Fibroblast of peridontal ligament (primary cell): ENCODE results near the gene RDH16.
"Not testable (repeated sequence)": the region's sequence is repeated elsewhere in the genome, so short reads cannot be mapped to it uniquely, and the experiment has no call there.

ENCODE experiments used
- DNase-seq: peaks from one replicate; pipeline ENCODE4 v3.0.0-alpha.2; 2010; ENCODE audit errors: extremely low read depth

The RDH16 gene

DNA sequence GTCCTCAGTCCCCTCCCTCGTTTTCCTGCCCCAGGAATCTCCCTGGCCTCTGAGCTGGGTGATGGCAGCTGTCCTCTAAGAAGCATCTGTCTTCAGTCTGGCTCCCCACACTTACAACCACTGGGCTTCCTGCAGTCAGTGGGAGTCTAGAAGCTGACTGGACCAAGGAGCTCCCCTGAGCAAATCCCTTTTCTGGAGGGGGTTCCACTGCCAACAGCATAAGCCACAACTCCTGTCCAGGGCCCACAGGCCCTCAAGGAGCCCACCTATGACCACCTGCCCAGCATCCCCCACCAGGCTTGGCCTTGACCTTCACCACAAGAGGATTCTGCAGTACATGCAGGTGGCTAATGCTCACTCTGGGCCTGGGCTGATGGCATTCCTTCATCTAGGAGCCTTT is 4.1 kb downstream of the RDH16 start:
- no peak for DNase-seq

DNA sequence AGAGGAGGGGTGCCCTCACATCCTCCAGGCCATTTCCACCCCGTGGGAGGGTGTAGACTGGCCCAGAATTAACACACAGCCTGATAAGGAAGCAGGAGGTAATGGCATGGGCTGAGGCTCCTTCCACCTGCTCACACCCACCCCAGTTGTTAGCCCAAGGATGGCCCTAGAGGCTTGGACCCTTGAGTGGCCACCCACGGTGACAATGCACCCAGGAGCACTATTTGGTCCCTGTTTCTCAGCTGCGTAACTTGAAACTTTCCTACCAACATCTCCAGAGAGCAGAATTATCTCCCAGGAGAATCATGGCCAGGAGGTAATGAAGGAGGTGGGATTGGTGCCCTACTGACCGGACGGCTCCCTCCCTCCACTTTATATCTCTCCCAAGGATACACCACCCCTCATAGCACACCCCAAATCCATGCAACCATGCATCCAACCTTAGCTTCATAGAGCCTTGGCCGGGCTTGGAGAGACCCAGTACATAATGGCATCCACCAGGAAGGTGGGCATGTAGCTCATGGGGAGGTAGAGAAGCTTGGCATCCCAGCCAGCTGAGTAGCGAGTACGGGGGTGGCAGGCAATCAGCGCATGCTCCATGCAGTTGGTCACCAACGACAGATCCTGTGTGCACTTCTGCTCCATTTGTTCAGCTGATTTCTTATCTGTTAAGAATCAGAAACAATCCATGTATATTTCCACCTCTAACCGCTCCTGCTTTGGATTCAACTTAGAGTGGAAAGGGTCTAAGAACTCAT is 5.6 kb downstream of the RDH16 start:
- DNase-seq: no peak

DNA sequence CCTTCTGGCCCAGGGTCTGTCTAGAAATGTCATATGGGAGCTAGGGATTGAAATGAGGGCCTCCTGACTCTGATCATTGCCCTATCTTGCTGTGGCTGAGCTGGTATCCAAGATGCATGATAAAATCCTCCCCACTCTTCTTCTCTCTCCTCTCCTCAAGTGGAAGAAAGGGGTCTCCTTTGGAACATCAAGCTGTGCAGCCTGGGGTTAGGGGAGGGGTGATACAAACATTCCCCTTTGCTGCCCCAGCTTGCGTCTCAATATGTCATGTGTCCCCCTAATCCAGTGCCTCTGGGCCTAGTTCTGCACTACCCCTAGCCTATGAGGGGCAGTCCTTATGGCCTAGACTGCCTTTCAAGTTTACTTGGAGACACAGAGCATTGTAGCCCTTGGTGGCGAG is 8.5 kb downstream of the RDH16 start:
- no peak for DNase-seq

DNA sequence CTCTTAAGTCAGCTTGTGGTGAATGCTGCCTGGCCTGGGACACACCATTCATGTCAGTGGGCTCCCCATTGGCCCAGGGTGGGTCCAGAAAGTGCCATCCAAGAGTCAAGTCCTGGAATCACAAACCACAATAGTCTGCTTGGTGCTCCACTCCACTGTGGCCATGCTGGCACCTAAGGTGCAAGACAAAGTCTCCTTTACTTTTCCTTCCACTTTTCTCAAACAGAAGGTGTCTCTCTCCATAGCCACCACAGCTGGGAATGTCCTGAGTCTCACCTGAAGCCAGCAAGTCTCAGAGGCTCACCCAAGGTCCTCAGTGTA is 9.0 kb downstream of the RDH16 start:
- no peak for DNase-seq

DNA sequence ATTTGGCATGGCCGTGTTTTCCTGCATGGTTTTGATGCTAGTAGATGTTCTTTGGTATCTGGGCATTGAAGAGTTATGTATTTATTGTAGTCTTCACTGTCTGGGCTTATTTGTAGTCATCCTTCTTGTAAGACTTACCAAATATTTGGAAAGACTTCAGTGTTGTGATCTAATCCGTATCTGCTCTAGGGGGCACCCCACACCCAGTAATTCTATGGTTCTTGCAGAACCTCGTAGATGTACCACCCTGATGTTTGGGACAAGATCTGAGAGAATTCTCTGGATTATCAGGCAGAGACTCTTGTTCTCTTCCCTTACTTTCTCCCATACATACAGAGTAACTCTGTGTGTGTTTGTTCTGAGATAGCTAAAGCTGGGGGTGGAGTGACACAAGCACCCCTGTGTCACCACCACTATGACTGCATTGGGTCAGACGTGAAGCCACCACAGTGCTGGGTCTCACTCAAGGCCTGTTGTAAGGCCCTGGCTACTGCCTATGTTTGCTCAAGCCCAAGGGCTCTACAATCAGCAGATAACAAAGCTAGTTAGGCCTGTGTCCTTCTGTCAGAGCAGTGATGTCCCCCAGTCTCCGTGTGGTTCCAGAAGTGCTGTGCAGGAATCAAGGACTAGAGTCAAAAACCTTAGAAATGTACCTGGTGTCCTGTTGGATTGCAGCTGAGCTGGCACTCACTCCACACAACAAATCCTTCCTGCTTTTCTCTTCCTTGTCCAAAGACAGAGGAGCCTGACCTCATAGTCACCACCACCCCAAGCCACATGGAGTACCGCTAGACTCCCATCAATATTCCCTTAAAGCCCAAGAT is 9.6 kb downstream of the RDH16 start:
- no peak for DNase-seq

DNA sequence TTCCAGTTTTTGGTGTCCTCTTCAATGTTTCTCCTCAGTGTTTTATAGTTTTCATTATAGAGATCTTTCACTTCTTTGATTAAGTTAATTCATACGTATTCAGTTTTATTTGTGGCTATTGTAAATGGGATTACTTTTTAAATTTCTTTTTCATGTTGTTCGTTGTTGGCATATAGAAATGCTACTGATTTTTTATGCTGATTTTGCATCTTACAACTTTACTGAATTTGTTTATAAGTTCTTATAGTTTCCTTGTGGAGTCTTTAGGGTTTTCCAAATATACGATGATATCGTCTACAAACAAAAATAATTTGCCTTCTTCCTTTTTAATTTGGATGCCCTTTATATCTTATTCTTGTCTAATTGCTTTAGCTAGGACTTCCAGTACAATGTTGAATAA is 13.5 kb downstream of the RDH16 start:
- no peak for DNase-seq

DNA sequence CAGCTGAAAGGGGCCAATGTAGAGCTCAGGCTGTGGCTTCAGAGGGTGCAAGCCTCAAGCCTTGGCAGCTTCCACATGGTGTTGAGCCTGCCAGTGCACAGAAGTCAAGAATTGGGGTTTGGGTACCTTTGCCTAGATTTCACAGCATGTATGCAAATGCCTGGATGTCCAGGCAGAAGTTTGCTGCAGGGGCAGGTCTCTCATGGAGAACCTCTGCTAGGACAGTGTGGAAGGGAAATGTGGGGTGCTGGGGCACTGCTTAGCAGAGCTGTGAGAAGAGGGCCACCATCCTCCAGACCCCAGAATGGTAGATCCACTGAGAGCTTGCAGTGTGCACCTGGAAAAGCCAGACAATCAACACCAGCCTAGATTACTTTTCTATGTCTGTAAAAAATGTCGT is 14.0 kb downstream of the RDH16 start:
- DNase-seq: not testable (repeated sequence)

DNA sequence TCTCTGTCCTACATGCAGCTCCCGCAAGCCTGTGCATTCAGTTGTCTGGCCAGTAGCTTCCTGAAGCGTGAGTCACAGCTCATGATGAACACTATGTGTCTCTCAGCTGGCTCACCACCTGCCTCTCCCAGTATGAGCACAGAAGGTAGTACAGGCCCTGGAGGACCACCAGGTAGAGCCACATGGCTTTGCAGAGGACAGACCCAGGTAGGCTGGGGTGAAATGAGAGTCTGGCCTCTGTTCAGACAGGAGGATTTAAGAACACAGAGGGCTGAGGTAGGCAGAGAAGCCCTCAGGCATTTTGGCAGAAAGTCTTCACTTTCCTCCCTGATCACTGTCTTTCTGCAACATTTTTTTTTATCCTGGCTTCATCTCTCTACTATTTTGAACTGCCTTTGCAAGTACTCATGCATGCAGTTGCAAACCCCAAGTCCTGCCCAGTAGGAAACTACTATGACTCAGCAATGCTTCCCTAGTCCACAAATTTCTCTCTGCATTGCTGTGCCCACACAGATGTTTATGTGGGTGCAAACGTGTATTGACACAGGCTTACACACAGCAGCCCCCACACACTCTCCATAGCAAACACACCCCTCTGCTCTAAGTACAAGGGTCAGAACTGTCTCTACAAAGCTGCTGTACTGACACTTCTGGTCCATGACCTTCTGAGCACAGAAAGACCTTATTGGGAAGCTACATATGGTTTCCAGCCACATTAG is 15.9 kb downstream of the RDH16 start:
- peak; percentile 67 for DNase-seq

DNA sequence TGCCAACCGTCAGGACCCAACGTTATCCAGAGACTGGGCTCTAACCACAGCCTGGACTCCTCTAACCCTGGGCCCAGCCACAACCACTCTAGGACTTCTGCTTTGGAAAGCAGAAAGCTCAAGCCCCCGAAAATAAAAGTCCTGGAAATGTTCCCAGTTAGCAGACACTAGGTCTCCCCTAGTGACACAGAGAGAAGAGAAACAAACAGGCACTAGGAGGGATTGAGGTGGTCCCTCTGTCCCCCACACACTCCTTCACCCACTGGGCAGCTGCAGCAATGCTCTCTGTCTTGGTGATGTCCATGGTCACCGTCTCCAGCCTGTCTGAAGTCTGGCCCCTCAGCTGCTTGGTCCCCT is 16.5 kb downstream of the RDH16 start:
- not testable (repeated sequence) for DNase-seq

DNA sequence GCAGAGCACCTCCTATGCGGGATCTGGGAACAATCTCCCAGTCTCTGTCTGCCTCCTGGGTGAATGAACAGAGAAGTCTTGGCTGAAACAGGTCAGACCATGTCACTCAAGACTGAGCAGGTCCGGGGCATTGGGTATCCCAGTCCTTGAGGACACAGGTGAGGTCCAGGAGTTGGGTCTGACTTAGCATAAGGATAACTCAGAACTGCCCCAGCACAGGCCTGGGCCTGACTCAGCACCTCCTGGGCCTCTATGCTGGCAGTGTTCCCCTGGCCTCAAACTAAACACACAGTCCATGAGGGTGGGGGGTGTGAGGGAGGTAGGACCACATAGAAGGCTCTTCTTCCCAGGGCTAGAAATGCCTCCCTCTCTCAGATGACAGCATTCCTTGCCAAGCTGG is 21.7 kb downstream of the RDH16 start:
- DNase-seq: no peak

DNA sequence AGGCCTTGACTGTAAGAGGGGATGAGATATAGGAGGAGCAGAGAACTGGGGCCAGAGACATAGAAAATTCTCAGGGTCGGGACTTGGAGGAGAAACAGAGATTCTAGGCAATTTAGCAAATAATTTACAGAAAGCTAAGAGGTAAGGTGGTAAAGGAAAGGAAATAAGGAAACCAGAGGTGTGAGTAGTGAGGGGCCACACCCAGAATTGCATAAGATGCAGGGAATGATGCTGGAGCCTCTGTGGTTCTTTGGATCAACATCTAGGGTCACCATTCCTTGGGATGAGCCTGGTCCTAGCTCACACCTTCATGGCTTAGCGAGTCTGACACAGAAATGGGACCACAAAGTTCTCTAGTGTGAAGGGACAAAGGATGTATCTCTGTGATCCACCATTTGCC is 22.3 kb downstream of the RDH16 start:
- no peak for DNase-seq

DNA sequence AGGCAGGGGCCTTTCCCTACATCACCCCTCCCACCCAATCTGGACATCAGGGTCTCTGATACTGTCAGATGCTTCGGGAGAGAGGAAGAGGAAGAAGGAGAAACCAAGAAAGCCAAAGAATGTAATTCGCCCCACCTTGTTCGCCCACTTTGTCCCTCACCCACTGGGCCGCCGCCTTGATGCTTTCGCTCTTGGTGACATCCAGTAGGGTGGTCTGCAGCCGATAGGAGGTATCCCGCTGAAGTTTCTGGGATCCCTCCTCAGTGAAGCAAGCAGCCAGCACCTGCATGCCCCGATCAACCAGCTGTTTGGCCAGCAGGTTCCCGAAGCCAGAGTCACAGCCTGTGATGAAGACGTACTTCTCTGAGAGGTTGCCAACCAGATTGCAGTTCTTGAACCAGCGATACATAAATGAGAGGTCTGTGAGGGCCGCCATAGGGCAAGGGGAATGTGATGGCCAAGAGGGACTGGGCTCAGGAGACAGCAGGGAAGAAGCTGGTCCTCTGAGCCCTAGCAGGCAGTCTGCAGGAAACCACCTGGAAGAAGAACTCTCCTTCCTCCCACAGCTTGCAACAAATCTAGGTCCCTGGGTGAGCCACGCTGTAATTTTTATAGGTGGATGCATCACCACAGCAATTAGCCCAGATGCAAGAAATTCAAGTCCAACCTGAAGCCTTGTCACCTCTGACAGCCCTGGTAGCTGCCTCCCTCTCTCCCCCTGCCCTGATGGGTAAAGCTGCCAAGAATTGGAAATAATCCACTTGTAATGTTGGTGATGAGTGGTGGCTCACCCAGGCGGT is 23.4 kb downstream of the RDH16 start, which contains the start of gene SDR9C7:
Gene SDR9C7, minus strand, starts transcription at position 583 of the 800 bp plus-strand sequence. Its CDS starts 147 bp downstream, at position 436.
- DNase-seq: no peak

DNA sequence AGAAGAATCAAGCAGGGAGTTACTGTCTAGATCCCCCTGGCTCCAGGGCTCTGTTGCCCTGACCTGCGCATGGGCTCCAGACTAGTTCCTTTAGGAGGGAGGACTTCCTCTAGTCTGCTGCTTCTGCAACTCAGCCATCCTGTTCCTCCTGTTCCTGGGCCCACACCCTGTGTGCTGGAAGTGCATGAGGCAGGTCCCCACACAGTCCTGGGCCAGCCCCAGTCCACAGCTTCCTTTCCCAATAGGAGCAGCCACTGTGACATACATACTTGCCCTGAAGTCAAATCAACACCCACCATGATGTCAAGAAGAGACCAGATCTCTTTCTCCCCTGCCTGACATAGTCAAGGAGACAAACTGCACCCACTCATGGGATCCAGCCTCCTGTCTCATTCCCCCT is 24.5 kb downstream of the RDH16 start:
- DNase-seq: no peak

DNA sequence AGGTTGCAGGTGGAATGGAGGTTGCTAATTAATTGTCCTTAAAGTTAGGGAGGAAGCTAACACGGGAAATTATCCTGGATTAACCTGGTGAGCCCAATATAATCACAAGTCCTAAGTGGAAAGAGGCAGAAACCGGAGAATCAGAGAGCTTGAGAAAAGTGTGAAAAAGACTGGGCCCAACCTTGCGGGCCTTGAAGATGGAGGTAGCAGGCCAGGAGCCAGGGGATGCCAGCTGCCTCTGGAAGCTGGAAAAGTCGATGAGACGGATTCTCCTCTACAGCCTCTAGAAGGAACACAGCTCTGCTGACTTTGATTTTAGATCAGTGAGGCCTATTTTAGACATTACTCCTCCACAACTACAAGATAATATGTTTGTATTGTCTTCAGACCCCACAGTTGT is 25.3 kb downstream of the RDH16 start:
- DNase-seq: no peak

DNA sequence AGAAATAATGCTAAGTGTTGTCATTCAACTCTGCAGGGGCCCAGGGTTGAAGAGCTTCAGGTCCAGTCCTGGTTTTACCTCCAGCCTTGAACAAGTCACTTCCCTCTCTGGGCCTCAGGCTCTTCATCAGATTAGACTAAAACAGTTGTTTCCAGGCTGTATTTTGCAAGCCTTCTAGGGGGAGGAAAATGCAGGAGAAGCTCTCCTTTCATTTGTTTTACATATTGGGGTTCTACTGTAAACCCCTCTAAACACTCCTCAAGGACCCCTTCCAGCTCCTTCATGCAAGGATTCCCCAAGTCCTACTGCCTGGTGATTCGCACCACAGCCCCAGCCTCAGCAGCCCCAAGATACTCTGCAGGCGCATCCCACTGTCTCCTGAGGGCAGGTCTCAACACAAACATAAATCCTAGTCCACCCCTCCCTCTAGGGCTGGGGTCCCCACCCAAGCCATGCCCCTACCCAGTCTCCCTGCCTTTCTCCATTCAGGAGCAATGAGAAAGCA is 25.9 kb downstream of the RDH16 start:
- DNase-seq: peak; percentile 56

DNA sequence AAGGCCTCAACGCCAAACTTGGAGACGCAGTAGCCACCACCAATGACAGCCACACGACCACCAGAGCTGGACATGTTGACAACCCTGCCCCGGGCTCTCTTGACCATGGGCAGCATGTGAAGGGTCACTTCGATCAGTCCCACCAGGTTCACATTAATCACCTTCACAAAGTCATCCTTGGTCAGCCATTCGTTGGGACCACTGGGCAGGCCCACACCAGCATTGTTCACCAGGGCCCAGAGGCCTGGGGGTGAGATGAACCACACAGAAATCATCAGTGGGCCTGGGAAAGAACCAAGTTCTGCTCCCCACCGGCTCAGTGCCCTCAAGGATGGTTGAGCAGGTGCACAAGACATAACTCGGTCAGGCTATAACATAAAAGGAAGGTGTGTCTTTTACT is 27.2 kb downstream of the RDH16 start:
- DNase-seq: no peak

DNA sequence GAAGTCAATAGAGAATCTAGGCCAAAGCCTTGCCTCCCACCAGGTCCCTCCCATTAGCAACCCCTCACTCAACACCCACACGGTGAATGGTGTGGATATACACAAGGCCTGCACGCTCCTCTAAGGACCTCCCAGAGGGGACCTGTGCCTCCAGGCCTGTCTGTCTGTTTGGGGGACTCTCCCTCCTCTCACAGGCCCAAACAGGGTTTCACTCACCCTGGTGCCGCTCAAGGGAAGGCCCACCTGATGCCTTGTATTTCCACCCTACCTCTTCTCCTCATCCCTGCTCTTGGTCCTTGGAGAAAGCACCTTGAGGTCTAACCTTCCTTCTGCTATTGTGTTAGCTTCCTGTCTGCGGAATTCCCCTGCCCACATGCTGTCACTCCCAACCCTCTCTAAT is 27.6 kb downstream of the RDH16 start:
- DNase-seq: no peak

DNA sequence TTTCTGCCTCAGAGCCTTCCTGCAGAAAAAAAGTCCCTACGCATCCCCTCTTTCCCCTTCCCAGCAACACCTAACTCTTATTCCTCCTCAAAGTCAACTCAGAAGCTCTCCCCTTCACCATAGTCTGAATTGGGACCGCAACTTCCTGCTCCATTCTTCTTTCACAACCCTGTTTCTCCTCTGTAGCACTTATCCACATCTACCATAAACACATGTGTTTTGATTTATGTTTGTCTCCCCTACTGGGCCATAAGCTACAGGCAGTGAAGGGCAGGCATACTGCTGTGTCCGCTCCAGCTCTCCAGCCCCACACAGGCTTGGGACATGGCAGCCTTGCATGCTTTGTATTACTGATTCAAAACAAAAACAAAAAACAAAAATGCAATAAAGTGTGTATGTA is 29.1 kb downstream of the RDH16 start:
- DNase-seq: peak; percentile 15

DNA sequence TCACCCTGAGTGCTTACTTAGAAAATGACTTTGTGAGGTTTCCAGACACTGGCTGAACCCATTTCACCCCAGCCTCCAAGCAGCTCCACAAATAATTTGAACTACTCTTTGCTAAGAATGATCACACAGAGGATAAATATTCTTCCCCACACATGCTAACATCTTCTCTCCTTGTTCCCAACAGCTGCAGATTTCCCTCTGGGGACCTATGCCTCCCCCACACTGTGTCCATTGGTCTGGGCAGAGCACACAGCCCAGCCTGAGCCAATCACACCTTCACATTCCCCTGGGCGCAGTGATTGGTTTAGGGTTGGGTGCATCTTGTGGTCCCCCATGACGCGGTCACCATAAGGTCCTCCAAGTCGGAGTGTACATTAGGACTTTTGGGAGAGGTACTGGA is 30.1 kb downstream of the RDH16 start:
- no peak for DNase-seq

DNA sequence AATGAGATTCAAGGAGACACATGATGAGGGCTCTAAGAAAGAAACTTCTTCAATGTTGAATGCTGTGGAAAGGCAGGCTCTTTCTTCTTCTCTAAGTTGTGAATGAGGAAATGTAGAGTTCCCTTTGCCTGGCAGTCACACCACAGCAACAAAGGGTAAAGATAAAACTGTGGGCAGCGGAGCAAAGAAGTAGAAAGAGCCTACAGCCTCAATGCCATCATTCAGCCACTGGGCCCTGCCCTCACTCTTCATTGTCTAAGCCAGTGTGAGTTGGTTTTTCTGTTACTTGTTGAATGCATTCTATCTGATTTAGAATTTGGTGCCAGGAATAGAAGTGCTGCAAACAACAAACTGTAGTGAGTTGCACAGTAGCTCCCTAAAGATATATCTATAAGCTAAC is 35.4 kb downstream of the RDH16 start:
- no peak for DNase-seq

DNA sequence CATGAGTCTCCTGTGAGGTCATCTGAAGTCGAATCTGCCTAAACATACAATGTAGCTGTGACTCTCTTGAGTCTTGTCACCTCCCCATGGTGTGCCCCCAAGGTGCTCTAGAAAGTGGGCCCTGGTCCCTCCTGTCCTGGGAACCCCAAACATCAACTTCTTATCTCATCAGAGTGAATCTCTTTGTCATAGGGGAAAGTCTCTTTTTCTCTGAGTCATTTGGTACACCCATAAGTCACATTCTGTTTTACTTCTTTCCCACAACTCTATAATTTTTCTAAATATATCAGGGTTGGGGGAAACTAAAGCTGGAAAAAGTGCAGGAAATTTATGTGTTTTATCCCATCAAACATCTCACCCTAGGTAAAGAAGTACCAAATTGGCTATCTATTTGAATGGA is 36.1 kb downstream of the RDH16 start:
- no peak for DNase-seq

DNA sequence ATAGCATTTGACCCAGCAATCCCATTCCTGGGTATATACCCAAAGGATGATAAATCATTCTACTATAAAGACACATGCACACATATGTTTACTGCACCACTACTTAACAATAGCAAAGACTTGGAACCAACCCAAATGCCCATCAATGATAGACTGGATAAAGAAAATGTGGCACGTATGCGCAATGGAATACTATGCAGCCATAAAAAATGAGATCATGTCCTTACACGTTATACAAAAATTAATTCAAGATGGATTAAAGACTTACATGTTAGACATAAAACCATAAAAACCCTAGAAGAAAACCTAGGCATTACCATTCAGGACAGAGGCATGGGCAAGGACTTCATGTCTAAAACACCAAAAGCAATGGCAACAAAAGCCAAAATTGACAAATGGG is 39.3 kb downstream of the RDH16 start:
- DNase-seq: not testable (repeated sequence)
